ENCODE data around the gene C1orf159.

Gene C1orf159

GRCh38 chr1:1130206-1131120 is 14.6 kb upstream of the C1orf159 start:
- no peak for DNase-seq

GRCh38 chr1:1129381-1129821 is 13.5 kb upstream of the C1orf159 start:
- no peak for DNase-seq

- no peak for DNase-seq
Measured at GRCh38 chr1:1128454-1129139, 12.7 kb upstream of the C1orf159 start.

- DNase-seq, result no peak
Measured at GRCh38 chr1:1127551-1128451, 11.9 kb upstream of the C1orf159 start.

GRCh38 chr1:1125945-1126344 is 10.1 kb upstream of the C1orf159 start:
- no peak for DNase-seq

DNA sequence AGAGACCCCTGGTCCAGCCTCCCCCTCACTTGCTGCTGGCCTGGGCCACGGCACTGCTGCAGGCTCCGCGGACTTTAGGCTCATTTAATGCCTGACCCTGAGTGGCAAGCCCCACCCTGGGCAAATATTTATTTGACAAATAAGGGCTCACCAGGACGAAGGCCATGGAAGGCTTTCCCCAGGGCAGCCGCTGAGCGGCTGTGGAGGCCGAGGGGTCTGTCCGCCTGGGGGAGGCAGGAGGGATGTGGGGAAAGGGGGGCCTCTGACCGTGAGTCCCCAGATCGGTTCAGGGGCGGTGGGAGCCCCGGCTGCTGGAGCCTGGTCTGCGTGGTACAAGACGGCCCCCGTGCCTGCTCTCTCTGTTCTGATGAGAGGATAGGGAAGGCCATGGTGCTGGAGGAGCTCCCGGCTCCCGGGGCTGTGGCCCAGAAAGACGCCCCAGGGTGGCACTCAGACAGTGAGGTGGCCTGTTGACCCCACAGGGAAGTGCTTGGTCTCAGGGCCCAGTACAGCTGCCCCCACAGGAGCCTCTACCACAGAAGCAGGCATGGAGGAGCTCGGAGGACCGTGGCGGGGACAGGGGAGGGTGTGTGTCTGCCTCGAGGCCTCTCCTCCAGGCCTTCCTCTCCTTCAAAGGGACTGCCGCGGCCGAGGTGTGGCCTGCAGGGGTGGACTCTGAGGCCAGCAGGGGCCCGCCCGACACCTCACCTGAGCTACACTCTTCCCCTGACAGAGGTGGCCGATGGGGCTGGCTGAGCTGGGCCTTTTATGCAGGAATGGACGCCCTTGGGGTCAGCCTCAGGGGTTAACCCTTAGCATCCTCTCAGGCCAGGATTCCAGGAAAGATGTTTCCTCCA is 9.1 kb upstream of the C1orf159 start:
- DNase-seq, result no peak

DNA sequence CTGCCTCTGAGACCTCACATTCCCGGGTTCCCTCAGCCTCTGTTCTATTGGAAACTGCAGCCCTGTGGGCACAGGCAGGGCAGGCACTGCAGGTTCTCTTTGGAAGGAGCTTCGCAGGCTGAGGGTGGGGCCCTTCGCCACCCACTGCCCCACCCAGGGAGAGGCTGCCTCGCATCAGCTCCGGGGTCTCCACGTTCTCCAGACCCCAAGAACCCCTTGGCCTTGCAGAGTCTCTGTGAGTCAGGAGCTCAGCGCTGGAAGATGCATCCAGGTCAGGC is 8.6 kb upstream of the C1orf159 start:
- DNase-seq, result no peak

GRCh38 chr1:1123581-1124507 is 8.0 kb upstream of the C1orf159 start:
- DNase-seq, result no peak

DNA sequence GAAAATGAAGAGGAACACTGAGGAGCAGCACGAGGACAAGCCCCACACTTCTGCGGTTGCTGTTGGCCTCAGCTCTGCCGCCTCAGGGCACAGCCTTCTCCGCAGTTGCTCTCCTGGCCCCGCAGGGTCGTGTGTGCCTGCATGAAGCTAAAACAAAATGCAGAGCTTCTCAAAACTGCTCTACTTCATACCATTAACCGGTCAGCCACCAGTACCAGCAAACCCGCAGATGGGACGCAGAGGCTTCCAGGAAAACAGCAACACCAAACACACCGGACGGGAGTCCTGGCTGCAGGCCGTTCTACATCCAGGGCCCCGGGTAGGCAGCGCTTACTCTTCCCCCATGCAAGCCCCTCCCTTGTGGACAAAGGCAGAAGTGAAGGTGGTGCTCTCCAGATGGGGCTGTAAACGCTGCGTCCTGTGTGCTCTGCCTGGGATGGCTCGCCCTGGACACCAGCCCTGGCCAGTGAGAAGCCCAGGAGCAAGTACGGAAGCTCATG is 7.1 kb upstream of the C1orf159 start:
- no peak for DNase-seq

GRCh38 chr1:1122078-1122811 is 6.4 kb upstream of the C1orf159 start:
- DNase-seq, result peak; percentile 93

- no peak for DNase-seq
Measured at GRCh38 chr1:1121611-1122077, 5.8 kb upstream of the C1orf159 start.

DNA sequence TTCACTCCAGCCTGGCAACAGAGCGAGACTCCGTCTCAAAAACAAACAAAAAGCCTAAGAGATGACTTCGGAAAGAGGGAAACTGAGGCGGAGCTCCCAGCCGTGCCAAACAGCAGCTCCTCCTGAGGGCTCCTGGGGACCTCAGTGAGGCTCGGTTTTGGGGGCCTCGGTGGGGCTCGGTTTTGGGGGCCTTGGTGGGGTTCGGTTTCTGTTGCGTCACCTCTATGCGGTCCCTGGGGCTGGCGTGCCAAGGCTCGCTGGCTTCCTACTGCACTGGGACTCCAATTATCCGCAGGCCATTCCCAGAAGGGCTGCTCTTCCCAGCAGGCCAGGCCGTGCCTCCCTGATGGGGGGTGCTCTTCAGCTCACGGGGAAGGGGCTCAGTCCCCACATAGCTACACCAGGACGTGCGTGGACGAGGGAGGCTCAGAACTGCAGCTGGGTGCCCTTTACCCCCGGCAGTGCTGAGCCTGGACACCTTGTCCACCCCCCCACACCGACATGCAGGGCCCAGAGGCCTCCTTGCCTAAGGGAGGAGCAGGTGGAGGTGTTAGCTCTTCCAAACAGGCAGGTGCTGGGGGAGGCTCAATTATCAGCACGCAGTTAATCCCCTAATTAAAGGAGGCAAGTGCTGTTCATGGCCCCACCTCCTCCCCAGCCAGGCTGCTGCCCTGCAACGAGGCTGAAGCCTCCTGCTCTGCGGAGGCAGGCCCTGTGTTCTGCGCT is 5.1 kb upstream of the C1orf159 start:
- no peak for DNase-seq

DNA sequence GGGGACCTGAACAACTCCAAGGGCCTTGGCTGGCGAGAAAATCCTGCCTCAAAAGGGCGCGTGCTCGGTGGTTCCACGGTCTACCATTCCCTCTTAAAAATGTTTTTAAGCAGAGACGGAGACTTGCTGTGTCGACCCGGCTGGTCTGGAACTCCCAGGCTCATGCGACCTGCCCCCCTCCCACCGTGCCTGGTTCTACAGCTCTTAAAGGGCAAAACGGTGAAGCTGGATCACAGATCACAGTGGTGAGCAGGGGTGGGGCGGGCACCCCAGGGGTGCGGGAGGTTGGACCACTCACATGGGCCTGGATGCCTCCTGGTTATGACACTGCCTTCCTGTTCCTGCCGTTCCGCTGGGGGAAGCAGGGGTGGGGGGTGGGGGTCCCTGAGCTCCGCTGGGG is 4.2 kb upstream of the C1orf159 start:
- no peak for DNase-seq

DNA sequence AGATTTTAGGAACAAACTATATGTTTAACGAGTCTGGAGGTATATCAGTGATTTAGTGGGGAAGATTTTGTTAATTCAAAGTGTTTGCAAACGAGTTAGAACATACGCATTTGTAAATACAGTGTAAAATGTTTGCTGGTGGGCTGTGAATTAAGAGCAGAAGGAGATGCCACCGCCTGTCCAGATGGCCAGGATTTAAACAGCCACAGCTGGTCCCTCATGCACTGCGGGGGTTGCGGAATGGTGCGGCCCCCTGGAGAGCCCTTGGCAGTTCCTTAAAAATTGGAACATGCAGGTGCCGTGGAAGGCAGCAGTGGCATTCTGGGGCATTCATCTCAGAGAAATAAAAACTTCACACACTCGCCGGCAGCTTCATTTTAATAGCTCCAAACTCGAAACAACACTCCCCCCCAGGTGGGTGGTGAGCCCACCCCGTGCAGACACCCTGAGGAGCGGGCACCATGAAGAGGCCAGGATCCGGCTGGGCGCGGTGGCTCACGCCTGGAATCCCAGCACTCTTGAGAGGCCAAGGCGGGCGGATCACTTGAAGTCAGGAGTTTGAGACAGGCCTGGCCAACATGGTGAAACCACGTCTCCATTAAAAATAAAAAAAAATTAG is 3.5 kb upstream of the C1orf159 start:
- DNase-seq, result no peak

DNA sequence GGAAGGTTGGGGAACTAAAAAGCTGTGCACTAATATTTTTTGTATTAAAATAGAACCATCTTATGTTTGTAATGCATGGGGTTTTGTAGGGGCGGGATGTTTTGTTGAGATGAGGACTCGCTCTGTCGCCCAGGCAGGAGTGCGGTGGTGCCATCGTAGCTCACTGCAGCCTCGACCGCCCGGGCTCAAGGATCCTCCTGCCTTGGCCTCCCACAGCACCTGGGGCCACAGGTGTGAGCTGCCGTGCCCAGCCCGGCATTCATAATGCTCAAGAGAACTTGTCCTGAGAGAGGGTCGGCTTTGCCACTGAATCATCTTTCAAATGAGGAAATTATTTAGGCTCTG is 3.0 kb upstream of the C1orf159 start:
- no peak for DNase-seq

DNA sequence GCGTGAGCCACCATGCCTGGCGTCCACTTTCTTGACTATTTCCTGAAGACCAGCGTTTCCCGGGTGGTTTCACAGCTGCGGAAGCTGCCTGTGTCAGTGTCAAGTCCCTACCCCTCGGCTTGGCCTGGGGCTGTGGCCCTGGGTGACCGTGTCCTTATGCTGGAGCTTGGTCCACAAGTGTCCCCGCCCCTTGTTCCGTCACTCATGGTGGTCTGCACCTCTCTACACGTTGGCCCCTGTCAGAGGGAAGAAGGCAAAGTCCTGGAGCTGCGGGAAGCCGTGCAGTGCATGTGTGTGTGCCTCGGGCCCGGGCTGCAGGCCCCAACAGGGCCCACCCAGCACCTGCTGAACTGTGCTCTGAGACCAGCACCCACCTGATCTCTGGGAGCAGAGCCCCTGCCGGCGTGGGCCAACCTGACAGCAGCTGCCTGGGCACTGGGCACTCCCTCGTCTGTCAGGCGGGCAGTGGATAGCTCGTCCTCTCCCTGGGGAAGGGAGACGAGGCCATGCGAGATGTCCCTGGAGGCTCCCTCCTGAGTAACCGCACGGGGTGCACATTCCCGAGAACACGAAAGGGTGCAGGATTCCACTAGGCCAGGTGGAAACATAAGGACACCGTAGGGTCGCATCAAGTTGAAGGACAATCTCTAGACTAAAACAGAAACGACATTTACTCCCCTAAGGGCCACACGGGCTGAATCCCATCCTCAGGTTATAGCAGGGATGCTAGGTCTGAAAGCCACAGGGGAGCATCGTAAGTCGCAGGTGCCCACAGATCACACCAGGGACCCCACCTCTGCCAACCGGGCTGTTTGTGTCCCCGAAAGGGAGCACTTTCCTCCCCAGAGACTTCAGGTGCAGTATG is 2.4 kb upstream of the C1orf159 start:
- DNase-seq, result no peak

GRCh38 chr1:1117469-1117831 is 1.6 kb upstream of the C1orf159 start:
- DNase-seq, result no peak

Data from NCI-H510A treated with DMSO at 0.1 percent for 48 hours (cell line).